ENCODE measurements around the gene CD109.

DNA sequence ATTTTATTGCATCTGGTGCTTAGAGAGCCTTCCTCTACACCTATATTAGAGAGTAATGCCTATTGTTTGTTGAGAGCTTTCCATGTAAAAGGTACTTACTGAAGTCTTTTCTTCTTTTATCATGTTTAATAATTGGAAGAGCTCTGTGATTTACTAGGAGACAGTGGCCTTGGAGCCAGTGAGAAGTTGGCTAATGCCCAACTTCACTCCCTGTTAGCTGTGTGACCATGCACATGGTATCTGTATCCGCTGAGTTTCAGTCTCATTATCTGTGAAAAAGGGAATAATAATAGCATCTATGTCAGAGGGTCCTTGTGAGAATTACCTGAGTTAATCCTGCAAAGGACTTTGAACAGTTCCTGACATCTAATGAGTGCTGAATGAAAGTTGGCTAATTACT lies 105.0 kb downstream of the CD109 start:
- TF ChIP-seq, protein P1, sequence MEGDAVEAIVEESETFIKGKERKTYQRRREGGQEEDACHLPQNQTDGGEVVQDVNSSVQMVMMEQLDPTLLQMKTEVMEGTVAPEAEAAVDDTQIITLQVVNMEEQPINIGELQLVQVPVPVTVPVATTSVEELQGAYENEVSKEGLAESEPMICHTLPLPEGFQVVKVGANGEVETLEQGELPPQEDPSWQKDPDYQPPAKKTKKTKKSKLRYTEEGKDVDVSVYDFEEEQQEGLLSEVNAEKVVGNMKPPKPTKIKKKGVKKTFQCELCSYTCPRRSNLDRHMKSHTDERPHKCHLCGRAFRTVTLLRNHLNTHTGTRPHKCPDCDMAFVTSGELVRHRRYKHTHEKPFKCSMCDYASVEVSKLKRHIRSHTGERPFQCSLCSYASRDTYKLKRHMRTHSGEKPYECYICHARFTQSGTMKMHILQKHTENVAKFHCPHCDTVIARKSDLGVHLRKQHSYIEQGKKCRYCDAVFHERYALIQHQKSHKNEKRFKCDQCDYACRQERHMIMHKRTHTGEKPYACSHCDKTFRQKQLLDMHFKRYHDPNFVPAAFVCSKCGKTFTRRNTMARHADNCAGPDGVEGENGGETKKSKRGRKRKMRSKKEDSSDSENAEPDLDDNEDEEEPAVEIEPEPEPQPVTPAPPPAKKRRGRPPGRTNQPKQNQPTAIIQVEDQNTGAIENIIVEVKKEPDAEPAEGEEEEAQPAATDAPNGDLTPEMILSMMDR (IDR thresholded peaks at IDR 0.05 in 8 of 11, conservative IDR thresholded peaks at IDR 0.05 in 3 of 11): no peak
- TF ChIP-seq POLR2A (IDR thresholded peaks at IDR 0.05): no peak
